Measurements from ENCODE around the gene PNMT. TPM values are rescaled to one million over a fixed set of nuclear protein-coding genes. Genes with fewer than 3 reads are reported as not detected.

PNMT gene
- total and polyA plus RNA-seq, 2 of the 13 experiments (the other 11 are each of a cell fraction or from before 2014, with no cell fraction given): 0.25 TPM; not detected in 1

GRCh38 chr17:39711851-39712250, 43.6 kb downstream of the PNMT start:
- no peaks in the 10 kb centered on the region for H3K27me3 ChIP-seq (ENCODE audit: control insufficient read depth in 1 of 2, insufficient read depth in 2 of 2, low read length in 2 of 2)
- DNase-seq (ENCODE audit: low spot score) (no peak), FAIRE-seq (no peak), ATAC-seq (no peak)
- H2AFZ ChIP-seq (ENCODE audit: low read length): no peak overlapping the region
- no peak overlapping the region for H3K9ac ChIP-seq (ENCODE audit: insufficient read depth, low read depth, low read length)
- ChIA-PET CTCF (ENCODE audit: low intra/inter-chr PET ratio, low total read pairs) (no interaction called here), POLR2A (interaction anchor here (1.7 kb wide), 1 partner anchor 16 kb away, joined by 8 read pairs; no protein-coding TSS in a partner anchor)
- BruUV-seq (replicated peaks): no TSS peak
- no peak overlapping the region for H3K27ac ChIP-seq (ENCODE audit: extremely low read length, insufficient read depth, low read length)
- no peaks in the 10 kb centered on the region for H3K4me1 ChIP-seq (ENCODE audit: insufficient read depth, low read length)
- H3K4me3 ChIP-seq (replicated peaks in 1 of 3; ENCODE audit: insufficient read depth in 1 of 3, low read depth in 2 of 3, low read length in 3 of 3): no peak overlapping the region
- no peaks in the 10 kb centered on the region for H3K79me2 ChIP-seq (ENCODE audit: insufficient read depth, low read length)
- in situ Hi-C loops (cut with HindIII; ENCODE audit: extremely low pct_ligation_motif_present, low pct_unique_long_range_greater_than_20kb) (no loop called here), intact Hi-C loops (cut with micrococcal nuclease; ENCODE audit: unreplicated experiment) (no loop called here)
- 95% methylated on average over 10 of the region's 10 CpGs for WGBS (ENCODE audit: low lambda C conversion rate)
- no peak overlapping the region for H3K4me2 ChIP-seq (ENCODE audit: low read depth, low read length)
- no peaks in the 10 kb centered on the region for H3K9me3 ChIP-seq (ENCODE audit: low read length)
- peaks cover 56 to 90% of the 10 kb centered on the region in 2 experiments for H3K36me3 ChIP-seq (replicated peaks in 1 of 2; ENCODE audit: control insufficient read depth in 1 of 2, insufficient read depth in 2 of 2, low read length in 2 of 2)
- no peaks in the 10 kb centered on the region for H4K20me1 ChIP-seq (ENCODE audit: insufficient read depth, low read length)
- TF ChIP-seq POLR2A (IDR thresholded peaks at IDR 0.05; ENCODE audit: insufficient read depth in 1 of 2, low read depth in 2 of 2, low read length in 2 of 2) (0 out of 4 replicates have a peak, but pooled peaks of 1 of the 2 experiments have one; percentile 7), NR2C2 (CRISPR knock-in tag; IDR thresholded peaks at IDR 0.05; ENCODE audit: borderline replicate concordance) (no peak)

GRCh38 chr17:39714234-39714633, 46.0 kb downstream of the PNMT start:
- no peak overlapping the region for H3K4me3 ChIP-seq (replicated peaks in 1 of 3; ENCODE audit: insufficient read depth in 1 of 3, low read depth in 2 of 3, low read length in 3 of 3)
- H3K4me1 ChIP-seq (ENCODE audit: insufficient read depth, low read length): no peaks in the 10 kb centered on the region
- FAIRE-seq: no peak
- in situ Hi-C loops (cut with HindIII; ENCODE audit: extremely low pct_ligation_motif_present, low pct_unique_long_range_greater_than_20kb) (no loop called here), intact Hi-C loops (cut with micrococcal nuclease; ENCODE audit: unreplicated experiment) (no loop called here)
- no peak for ATAC-seq
- ChIA-PET POLR2A (interaction anchor here (1.0 to 4.1 kb wide), 3 partner anchors 11 to 19 kb away, joined by 3 to 11 read pairs (median 5); partner anchors contain the start of gene MIEN1), CTCF (ENCODE audit: low intra/inter-chr PET ratio, low total read pairs) (no interaction called here)
- no TSS peak for BruUV-seq (replicated peaks)
- H3K36me3 ChIP-seq (replicated peaks in 1 of 2; ENCODE audit: control insufficient read depth in 1 of 2, insufficient read depth in 2 of 2, low read length in 2 of 2): peaks cover 44 to 88% of the 10 kb centered on the region in 2 experiments
- no peaks in the 10 kb centered on the region for H4K20me1 ChIP-seq (ENCODE audit: insufficient read depth, low read length)
- no peak for DNase-seq (ENCODE audit: low spot score)
- WGBS (ENCODE audit: low lambda C conversion rate): 95% methylated on average over 4 of the region's 4 CpGs
- TF ChIP-seq ATF2 (CRISPR knock-in tag; IDR thresholded peaks at IDR 0.05) (no peak), ZFP91 (CRISPR knock-in tag; IDR thresholded peaks at IDR 0.05; ENCODE audit: borderline replicate concordance) (no peak), TFE3 (CRISPR knock-in tag; IDR thresholded peaks at IDR 0.05) (no peak), PRDM4 (CRISPR knock-in tag; IDR thresholded peaks at IDR 0.05; ENCODE audit: borderline replicate concordance) (no peak), ZFP36 (IDR thresholded peaks at IDR 0.05; ENCODE audit: borderline replicate concordance, low read depth, low read length, partially characterized antibody) (no peak), ZNF629 (CRISPR knock-in tag; conservative IDR thresholded peaks at IDR 0.05) (peak; percentile 86), ZBTB34 (CRISPR knock-in tag; IDR thresholded peaks at IDR 0.05) (no peak)
- H3K27me3 ChIP-seq (ENCODE audit: control insufficient read depth in 1 of 2, insufficient read depth in 2 of 2, low read length in 2 of 2): no peaks in the 10 kb centered on the region
- no peak overlapping the region for H3K4me2 ChIP-seq (ENCODE audit: low read depth, low read length)
- H3K27ac ChIP-seq (ENCODE audit: extremely low read length, insufficient read depth, low read length): no peak overlapping the region
- H2AFZ ChIP-seq (ENCODE audit: low read length): no peak overlapping the region
- no peaks in the 10 kb centered on the region for H3K79me2 ChIP-seq (ENCODE audit: insufficient read depth, low read length)
- no peaks in the 10 kb centered on the region for H3K9me3 ChIP-seq (ENCODE audit: low read length)
- no peak overlapping the region for H3K9ac ChIP-seq (ENCODE audit: insufficient read depth, low read depth, low read length)
